WTC11 (cell line): ENCODE measurements around the gene CNGA2.

ENCODE experiments used
- ATF6 ChIP-seq: sonication (generic); formaldehyde crosslinking; IDR thresholded peaks from 2 replicates; pipeline ENCODE4 v1.8.1; 2023; ENCODE audit warnings: mild to moderate bottlenecking, missing genetic modification reagents
- CDX4 ChIP-seq: fragments of 250-450 bp; sonication (Bioruptor Pico); IDR thresholded peaks from 2 replicates; pipeline ENCODE4 v1.9.0; 2021; ENCODE audit warnings: moderate library complexity, mild to moderate bottlenecking, inconsistent platforms, borderline replicate concordance
- CTCF ChIP-seq: fragments of 200-600 bp; IDR thresholded peaks from 2 replicates; pipeline ENCODE4 v1.8.0; 2022; ENCODE audit warnings: antibody characterized with exemption
- E2F4 ChIP-seq: sonication (generic); formaldehyde crosslinking; IDR thresholded peaks from 2 replicates; pipeline ENCODE4 v1.8.1; 2022; ENCODE audit warnings: low read depth, mild to moderate bottlenecking, moderate library complexity, missing genetic modification reagents, borderline replicate concordance
- E2F5 ChIP-seq: sonication (generic); formaldehyde crosslinking; IDR thresholded peaks from 2 replicates; pipeline ENCODE4 v1.8.1; 2022; ENCODE audit warnings: mild to moderate bottlenecking, moderate library complexity, missing genetic modification reagents
- JUN ChIP-seq: sonication (generic); formaldehyde crosslinking; IDR thresholded peaks from 2 replicates; pipeline ENCODE4 v1.8.0; 2023; ENCODE audit warnings: mild to moderate bottlenecking, missing genetic modification reagents
- NFE2L1 ChIP-seq: sonication (generic); formaldehyde crosslinking; IDR thresholded peaks from 2 replicates; pipeline ENCODE4 v1.8.1; 2023; ENCODE audit warnings: missing genetic modification reagents
- SMAD3 ChIP-seq: sonication (generic); formaldehyde crosslinking; IDR thresholded peaks from 2 replicates; pipeline ENCODE4 v1.8.0; 2022; ENCODE audit warnings: missing genetic modification reagents, mild to moderate bottlenecking, borderline replicate concordance
- SP1 ChIP-seq: sonication (generic); formaldehyde crosslinking; conservative IDR thresholded peaks from 2 replicates; pipeline ENCODE4 v1.8.1; 2022; ENCODE audit warnings: missing genetic modification reagents
- TCF7 ChIP-seq: sonication (generic); formaldehyde crosslinking; IDR thresholded peaks from 2 replicates; pipeline ENCODE4 v1.8.0; 2022; ENCODE audit warnings: mild to moderate bottlenecking, low read depth, missing genetic modification reagents, moderate library complexity
- USF1 ChIP-seq: sonication (generic); formaldehyde crosslinking; IDR thresholded peaks from 2 replicates; pipeline ENCODE4 v1.8.0; 2022; ENCODE audit warnings: mild to moderate bottlenecking, missing genetic modification reagents
- ZNF512 ChIP-seq: sonication (generic); formaldehyde crosslinking; IDR thresholded peaks from 2 replicates; pipeline ENCODE4 v1.8.1; 2022; ENCODE audit warnings: missing genetic modification reagents, borderline replicate concordance
- ZNF671 ChIP-seq: fragments of 250-450 bp; sonication (Bioruptor Pico); IDR thresholded peaks from 2 replicates; pipeline ENCODE4 v1.8.0; 2021; ENCODE audit warnings: mild to moderate bottlenecking

- TF ChIP-seq CTCF: no peak
- no peak for TF ChIP-seq TCF7
- TF ChIP-seq CDX4: no peak
- TF ChIP-seq SP1 (CRISPR knock-in tag): no peak
- no peak for TF ChIP-seq E2F4 (CRISPR knock-in tag)
- no peak for TF ChIP-seq NFE2L1
- TF ChIP-seq SMAD3 (CRISPR knock-in tag): no peak
- no peak for TF ChIP-seq ATF6 (CRISPR knock-in tag)
- TF ChIP-seq ZNF512 (CRISPR knock-in tag): no peak
- no peak for TF ChIP-seq USF1
- no peak for TF ChIP-seq JUN (CRISPR knock-in tag)
- no peak for TF ChIP-seq E2F5 (CRISPR knock-in tag)
- no peak for TF ChIP-seq ZNF671 (CRISPR knock-in tag)
Measured at GRCh38 chrX:151745651-151746050, 11.1 kb downstream of the CNGA2 start.
